Psoas muscle (tissue), 8 donors: ENCODE measurements around the gene SH3TC1. TPM values are rescaled to one million over a fixed set of nuclear protein-coding genes. Genes with fewer than 3 reads are reported as not detected.

Source experiments
- ATAC-seq, 4 donors: fragments of 200-7000 bp; cut with Tn5 transposase; one replicate each; pipeline ENCODE4 v1.9.1; 2020; ENCODE audit warnings: moderate library complexity in 3 of 4, mild to moderate bottlenecking in 2 of 4
- DNase-seq, 2 donors: peaks; one replicate each; pipeline ENCODE4 v3.0.0-alpha.2; 2020
- H3K27ac ChIP-seq: fragments of 200-600 bp; one replicate; pipeline ENCODE4 v1.8.0; 2022
- H3K27me3 ChIP-seq, 3 donors: fragments of 200-600 bp in 1 of 3; one replicate each; pipeline versions ENCODE4 v1.6.1 to v1.8.0; 2013 to 2022; ENCODE audit warnings: low read length in 2 of 3, mild to moderate bottlenecking in 2 of 3, moderate library complexity in 1 of 3; ENCODE audit not compliant: insufficient read depth in 3 of 3
- H3K36me3 ChIP-seq, 2 donors: fragments of 200-600 bp in 1 of 2; one replicate each; pipeline versions ENCODE4 v1.6.1 to v1.8.0; 2013 to 2022; ENCODE audit warnings: low read depth in 1 of 2, mild to moderate bottlenecking in 1 of 2, moderate library complexity in 1 of 2; ENCODE audit not compliant: insufficient read depth in 1 of 2
- H3K4me1 ChIP-seq: fragments of 200-600 bp; one replicate; pipeline ENCODE4 v1.8.0; 2022
- H3K4me3 ChIP-seq: fragments of 200-600 bp; one replicate; pipeline ENCODE4 v1.8.0; 2022; ENCODE audit warnings: mild to moderate bottlenecking
- H3K9me3 ChIP-seq: fragments of 200-600 bp; one replicate; pipeline ENCODE4 v1.8.0; 2022
- WGBS, 3 donors: extraction: QIAGEN DNeasy Blood & Tissue Kit; methylation state at CpG; one replicate each; pipeline versions ENCODE4 v1.1.6 to v1.1.7; 2013; 5-methylcytosine and 5-hydroxymethylcytosine counted together
- intact Hi-C, 2 donors: fragments of 100-400 bp; cut with DNase I; formaldehyde crosslinking; loops; one replicate each; pipeline versions ENCODE4 v1.11.0 to v1.14.2; 2022
- polyA plus RNA-seq, 3 donors: library from polyadenylated mRNA; stranded (reverse); fragments of 200-250 nt; gene quantifications; one replicate each; pipeline ENCODE4 v1.2.3, GENCODE V29; 2013
- total RNA-seq, 4 donors: library from RNA; stranded (reverse); fragmentation: NEBNext Ultra II Directional in 2 of 4; extraction: Animal tissue kit (Norgen Biotek cat#: 25700) in 2 of 4; gene quantifications; one replicate each; pipeline versions ENCODE4 v1.2.1 to v1.2.4, GENCODE V29; 2021 to 2023
- TF ChIP-seq, protein P1 (sequence below): fragments of 200-600 bp; IDR thresholded peaks from one replicate; pipeline ENCODE4 v1.8.0; 2022; ENCODE audit warnings: antibody characterized with exemption
- donor health status: healthy with polysubstance abuse.
- donor health status: DM: no; HTN: no; CAD: no; lungs with moderate emphysema.
- donor health status: Bipolar disorder and iron deficiency.
- donor health status: healthy.
- donor health status: DM: yes; HTN: yes; CAD: no.
- donor health status: DM: no; HTN: no; CAD: no.
- donor health status: DM: no; HTN: no; CAD: no.
- donor health status: DM: yes; HTN: yes; CAD: no.

SH3TC1 gene
- total and polyA plus RNA-seq, 7 donors, result 1.9 to 7.9 (median 4.7) TPM

DNA sequence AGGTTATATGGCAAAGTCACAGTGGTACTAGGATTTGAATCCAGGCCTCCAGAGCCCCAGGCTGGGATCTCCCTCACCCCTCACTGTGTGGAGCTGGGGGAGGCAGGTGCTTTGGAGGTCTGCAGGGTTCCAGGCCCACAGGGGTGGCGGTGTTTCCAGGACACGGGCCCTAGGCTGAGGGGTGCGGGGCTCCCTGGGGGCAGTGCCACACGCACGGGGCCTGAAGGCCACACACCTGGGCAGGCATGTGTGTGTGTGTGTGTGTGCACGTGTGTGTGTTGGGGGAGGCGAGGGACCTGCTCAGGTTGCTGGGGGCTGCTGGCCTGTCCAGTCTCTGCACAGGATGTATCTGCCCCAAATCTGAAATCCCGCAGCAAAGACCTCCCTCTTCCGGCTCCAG is 18.8 kb downstream of the SH3TC1 start:
- WGBS, 3 donors, result 82 to 94% (median 86%) methylated on average over 9 of the region's 9 CpGs
- Histone ChIP-seq H3K27ac (no peak overlapping the region), H3K4me3 (no peak overlapping the region), H3K27me3 (no peaks in the 10 kb centered on the region), H3K9me3 (no peaks in the 10 kb centered on the region), H3K36me3 (no peaks in the 10 kb centered on the region), H3K4me1 (no peaks in the 10 kb centered on the region)
- DNase-seq (no peak), ATAC-seq (no peak)
- intact Hi-C loops, result no loop called here
- TF ChIP-seq, protein P1, sequence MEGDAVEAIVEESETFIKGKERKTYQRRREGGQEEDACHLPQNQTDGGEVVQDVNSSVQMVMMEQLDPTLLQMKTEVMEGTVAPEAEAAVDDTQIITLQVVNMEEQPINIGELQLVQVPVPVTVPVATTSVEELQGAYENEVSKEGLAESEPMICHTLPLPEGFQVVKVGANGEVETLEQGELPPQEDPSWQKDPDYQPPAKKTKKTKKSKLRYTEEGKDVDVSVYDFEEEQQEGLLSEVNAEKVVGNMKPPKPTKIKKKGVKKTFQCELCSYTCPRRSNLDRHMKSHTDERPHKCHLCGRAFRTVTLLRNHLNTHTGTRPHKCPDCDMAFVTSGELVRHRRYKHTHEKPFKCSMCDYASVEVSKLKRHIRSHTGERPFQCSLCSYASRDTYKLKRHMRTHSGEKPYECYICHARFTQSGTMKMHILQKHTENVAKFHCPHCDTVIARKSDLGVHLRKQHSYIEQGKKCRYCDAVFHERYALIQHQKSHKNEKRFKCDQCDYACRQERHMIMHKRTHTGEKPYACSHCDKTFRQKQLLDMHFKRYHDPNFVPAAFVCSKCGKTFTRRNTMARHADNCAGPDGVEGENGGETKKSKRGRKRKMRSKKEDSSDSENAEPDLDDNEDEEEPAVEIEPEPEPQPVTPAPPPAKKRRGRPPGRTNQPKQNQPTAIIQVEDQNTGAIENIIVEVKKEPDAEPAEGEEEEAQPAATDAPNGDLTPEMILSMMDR, result no peak

DNA sequence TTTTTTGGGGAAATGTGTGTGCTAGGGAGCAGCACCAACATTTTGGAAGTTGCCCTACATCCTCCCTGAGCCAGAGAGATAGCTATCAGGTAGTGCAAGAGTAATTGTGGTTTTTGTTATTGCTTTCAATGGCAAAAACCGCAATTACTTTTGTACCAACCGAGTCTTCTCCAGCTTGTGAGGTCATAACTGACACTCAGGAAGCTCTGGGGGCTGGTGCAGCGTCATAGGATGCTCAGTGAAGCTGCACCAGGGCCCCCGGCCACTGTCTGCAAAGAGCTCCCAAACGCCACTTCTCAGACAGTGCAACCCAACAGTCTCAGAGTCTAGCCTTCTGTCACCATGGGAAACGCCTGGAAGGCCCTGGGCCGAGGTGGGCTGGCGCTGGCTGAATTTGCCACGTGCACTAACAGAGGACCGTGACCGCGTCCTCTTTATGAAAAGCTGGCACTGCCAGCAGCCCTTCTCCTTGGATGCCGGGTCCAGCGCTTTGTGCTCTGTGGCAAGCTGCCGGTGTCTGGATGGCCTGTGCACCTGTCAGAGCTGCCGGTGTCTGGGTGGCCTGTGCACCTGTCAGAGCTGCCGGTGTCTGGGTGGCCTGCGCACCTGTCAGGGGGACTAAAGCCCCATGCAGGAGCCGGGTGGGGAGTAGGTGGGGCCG is 19.4 kb downstream of the SH3TC1 start:
- Histone ChIP-seq H3K27me3 (no peaks in the 10 kb centered on the region), H3K27ac (no peak overlapping the region), H3K4me3 (no peak overlapping the region), H3K9me3 (no peaks in the 10 kb centered on the region), H3K36me3 (no peaks in the 10 kb centered on the region), H3K4me1 (no peaks in the 10 kb centered on the region)
- WGBS, 3 donors, result 50 to 64% (median 55%) methylated on average over 20 of the region's 20 CpGs
- ATAC-seq, result no peak
- TF ChIP-seq, protein P1, result no peak
- intact Hi-C loops, result no loop called here
- no peak for DNase-seq

DNA sequence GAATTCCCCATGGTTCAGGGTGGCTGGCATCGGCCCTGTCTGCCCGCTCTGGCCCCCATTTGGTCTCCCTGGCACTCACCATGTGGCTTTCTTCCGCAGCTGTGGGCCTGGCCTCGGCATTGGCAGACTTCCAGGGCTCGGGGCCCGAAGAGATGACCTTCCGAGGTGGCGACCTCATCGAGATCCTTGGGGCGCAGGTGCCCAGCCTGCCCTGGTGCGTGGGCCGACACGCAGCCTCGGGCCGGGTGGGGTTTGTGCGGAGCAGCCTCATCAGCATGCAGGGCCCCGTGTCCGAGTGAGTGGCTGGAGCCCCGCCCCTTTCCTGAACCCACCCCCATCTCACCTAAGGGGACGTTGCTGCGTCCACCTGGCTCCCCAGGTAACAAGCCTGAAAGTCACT is 20.1 kb downstream of the SH3TC1 start:
- ATAC-seq (no peak), DNase-seq (no peak)
- no peaks in the 10 kb centered on the region for H3K4me1 ChIP-seq
- no peaks in the 10 kb centered on the region for H3K27me3 ChIP-seq
- no peaks in the 10 kb centered on the region for H3K9me3 ChIP-seq
- WGBS, 3 donors, result 37 to 53% (median 44%) methylated on average over 21 of the region's 21 CpGs
- TF ChIP-seq, protein P1, result no peak
- intact Hi-C loops, result no loop called here
- no peak overlapping the region for H3K4me3 ChIP-seq
- H3K36me3 ChIP-seq, result no peaks in the 10 kb centered on the region
- no peak overlapping the region for H3K27ac ChIP-seq

DNA sequence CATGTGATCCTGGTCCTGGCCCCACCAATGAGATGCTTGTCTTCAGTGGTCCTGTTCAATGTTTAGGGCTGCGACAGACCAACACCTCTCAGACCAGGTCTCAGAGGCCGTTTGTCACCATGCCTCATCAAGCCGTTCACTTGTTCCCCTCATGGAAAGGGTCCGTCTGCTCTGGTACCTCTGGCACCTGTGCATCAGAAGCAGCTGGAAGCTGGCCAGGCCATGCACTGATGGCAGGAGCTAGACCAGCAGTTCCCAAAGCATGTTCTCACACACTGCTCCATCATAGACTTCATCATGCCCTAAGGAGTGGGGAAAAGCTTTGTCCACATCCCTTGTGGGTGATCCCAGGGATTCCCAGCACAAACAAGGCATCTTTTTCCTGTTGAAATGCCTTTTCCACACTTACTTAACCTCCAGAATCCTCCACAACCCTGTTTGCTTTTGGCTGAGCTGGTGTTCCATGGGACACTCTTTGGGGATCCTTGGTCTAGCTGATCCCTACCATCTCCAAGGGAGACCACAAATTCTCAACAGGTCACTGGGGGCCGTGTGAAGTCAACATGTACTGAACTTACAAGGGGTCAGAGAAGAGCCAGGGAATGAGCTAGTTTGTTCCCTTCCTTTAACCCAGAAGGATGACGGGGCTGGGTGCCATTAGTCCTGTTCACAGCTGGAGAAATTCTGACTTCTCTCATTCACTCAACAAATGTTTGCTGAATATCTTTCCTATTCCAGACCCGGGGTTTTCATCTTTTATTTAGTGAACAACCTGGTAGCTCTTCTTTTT is 21.8 kb downstream of the SH3TC1 start:
- 89 to 93% (median 90%) methylated on average over 7 of the region's 7 CpGs for WGBS, 3 donors

More for the DNA sequence above, 21.8 kb downstream of the SH3TC1 start:
- no peaks in the 10 kb centered on the region for H3K27me3 ChIP-seq
- no peak overlapping the region for H3K4me3 ChIP-seq
- TF ChIP-seq, protein P1, result no peak
- no peak for ATAC-seq
- H3K4me1 ChIP-seq, result no peaks in the 10 kb centered on the region
- DNase-seq, result no peak
- no peaks in the 10 kb centered on the region for H3K9me3 ChIP-seq
- H3K27ac ChIP-seq, result no peak overlapping the region
- intact Hi-C loops, result no loop called here
- H3K36me3 ChIP-seq, result no peaks in the 10 kb centered on the region
